Measurements from ENCODE around the gene PRSS2. TPM values are rescaled to one million over a fixed set of nuclear protein-coding genes. Genes with fewer than 3 reads are reported as not detected.
"Not testable (repeated sequence)": the region's sequence is repeated elsewhere in the genome, so short reads cannot be mapped to it uniquely, and the experiment has no call there.

PRSS2 gene
- total RNA-seq, 1 experiment from 2014 or later = not detected

DNA sequence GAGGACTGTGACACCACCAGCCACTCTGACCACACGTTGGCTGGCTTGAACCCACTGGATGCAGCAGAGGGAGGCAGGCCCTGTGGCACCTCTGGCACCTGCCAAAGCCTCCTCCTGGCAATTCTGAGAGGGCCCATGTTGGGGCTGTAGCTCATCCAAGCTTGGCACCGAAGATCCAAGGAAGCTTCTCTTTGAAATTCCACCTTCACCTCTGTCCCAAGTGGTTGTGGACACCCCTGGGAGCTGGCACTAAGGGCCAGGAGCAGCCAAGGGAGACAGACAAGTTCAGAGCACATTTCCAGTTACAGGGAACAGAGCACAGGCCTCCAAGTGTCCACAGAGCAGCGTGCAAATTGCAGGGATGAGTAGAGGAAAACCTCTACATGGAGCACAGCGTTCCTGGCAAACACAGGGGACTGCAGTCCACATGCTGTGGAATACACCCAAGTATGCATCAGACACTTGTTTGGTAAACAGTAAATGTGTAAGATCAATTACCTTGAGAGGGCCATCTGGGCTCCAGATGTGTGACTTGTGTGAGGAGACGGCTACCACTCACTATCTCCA, 16.8 kb upstream of the PRSS2 start:
- in situ Hi-C loops (cut with HindIII; ENCODE audit: low pct_unique_long_range_greater_than_20kb, low sequenced_read_pairs); DNase-seq (ENCODE audit: low read depth, low spot score): not testable (repeated sequence)

DNA sequence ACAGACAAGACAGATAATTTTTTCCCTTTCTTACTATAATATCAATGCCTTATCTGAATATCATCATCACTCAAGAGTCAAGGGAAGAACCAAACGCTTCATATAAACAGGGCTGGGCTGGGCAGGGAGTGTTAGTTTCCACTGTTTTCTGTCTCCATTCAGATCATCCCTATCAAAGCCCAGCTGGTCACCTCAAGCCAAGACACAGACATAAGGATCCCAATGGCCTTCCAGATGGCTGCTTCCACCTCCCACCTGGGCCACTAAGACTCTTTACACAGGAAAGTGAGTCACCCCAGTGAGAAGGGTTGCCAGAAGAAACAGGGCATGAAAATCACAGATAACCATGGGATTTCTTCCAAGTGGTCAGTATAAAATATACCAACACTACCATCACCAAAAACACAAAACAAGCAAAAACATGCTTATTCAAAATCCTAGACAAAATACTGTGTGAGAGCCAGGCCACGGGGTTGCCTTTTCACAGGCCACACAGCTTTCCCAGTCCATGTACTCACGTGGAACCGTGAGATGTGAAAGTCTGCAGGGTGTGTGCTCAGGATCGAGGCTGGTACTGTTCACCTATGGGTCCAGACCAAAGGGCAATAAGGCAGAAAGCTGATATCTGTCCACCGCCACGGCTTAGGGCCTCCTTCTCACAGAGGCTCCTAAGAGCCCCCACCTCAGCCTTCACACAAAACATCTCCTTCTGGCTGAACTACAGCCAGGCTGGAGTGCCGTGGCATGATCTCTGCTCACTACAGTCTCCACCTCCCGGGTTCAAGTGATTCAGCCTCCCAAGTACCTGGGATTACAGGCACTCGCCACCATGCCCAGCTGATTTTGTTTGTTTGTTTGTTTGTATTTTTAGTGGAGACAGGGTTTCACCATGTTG, 15.8 kb upstream of the PRSS2 start:
- in situ Hi-C loops (cut with HindIII; ENCODE audit: low pct_unique_long_range_greater_than_20kb, low sequenced_read_pairs) = no loop called here
- no peak for DNase-seq (ENCODE audit: low read depth, low spot score)

DNA sequence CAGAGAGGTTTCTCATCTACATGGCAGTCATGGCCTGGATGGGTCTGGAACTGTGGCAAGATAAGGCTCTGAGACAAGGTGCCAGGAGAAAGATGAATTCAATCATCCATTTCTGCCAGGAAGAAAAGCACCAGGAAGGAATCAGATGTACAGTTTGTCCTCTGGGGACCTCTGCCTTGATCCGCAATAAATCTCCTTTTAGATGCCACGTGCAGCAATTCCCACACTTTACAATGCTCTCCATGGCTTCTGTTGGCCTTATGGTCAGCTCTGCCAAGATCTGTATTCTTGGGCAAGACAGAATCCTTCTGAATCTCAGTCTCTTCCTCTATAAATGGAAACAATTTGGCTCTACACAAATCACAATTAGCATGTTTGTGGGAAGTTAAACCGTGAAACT, 12.5 kb upstream of the PRSS2 start:
- DNase-seq (ENCODE audit: low read depth, low spot score); in situ Hi-C loops (cut with HindIII; ENCODE audit: low pct_unique_long_range_greater_than_20kb, low sequenced_read_pairs): not testable (repeated sequence)

DNA sequence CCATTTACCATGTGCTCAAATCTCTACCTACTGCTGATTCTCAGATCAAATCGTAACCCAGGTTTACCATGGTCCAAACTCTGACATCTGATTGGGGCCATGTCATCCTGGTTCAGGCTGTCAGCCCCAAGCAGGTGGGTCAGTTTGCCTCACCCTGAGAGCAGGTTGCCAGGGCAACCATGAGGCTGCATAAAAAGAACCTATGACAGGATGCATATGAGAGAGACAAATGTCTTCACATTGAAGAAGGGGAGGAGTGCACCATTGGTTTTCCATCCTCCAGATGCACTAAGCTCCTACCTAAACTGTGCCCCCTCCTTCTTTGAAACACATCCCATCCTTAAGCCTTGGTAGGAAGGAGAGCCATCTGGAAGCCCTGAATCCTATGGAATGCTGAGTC, 11.3 kb upstream of the PRSS2 start:
- in situ Hi-C loops (cut with HindIII; ENCODE audit: low pct_unique_long_range_greater_than_20kb, low sequenced_read_pairs) = no loop called here

DNA sequence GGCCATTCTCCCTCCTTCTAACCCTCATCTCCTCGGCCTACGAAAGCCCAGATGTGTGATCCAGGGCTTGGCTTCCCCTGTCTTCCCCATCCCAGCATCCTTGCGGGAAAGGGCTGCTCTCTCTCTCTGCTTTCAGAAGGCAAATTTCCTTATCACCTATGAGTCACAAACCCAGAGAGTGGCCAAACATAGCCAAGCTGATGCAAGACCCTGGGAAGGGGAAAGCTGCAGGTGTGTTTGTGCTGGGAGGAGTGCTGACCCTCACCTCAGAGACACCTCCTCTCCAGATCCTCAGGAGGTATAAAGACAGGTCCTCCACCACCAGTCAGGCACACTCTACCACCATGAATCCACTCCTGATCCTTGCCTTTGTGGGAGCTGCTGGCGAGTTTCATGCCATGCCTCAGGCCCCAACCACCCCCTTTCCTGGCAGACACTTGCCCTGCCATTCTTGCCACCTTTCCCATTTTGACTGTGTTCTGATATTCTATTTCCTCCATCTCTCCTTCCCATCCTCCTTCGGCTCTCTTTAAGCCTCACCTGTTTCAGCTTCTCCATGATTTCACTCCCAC, 10.6 kb upstream of the PRSS2 start:
- DNase-seq (ENCODE audit: low read depth, low spot score) = no peak
- in situ Hi-C loops (cut with HindIII; ENCODE audit: low pct_unique_long_range_greater_than_20kb, low sequenced_read_pairs) = no loop called here

More for the DNA sequence above, 11.3 kb upstream of the PRSS2 start:
- DNase-seq (ENCODE audit: low read depth, low spot score) = no peak

DNA sequence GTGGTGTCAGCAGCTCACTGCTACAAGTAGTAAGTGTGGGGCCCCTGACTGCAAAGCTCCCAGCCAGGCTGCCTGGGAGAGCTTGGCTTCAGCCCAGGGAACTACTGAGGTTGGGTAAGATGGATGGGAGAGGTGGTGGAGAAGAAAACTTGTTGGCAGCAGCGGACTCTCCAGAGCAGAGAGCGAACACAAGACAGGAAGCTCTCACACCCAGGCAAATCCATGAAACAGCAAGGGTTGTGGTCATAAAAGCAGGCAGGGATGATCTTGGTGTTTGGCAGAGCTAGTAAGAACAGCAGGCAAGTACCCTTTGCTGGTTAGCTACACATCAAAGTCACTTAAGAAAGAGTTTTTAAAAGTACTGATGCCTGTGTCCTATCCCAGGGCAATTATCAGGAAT, 9.2 kb upstream of the PRSS2 start:
- DNase-seq (ENCODE audit: low read depth, low spot score); in situ Hi-C loops (cut with HindIII; ENCODE audit: low pct_unique_long_range_greater_than_20kb, low sequenced_read_pairs): not testable (repeated sequence)

DNA sequence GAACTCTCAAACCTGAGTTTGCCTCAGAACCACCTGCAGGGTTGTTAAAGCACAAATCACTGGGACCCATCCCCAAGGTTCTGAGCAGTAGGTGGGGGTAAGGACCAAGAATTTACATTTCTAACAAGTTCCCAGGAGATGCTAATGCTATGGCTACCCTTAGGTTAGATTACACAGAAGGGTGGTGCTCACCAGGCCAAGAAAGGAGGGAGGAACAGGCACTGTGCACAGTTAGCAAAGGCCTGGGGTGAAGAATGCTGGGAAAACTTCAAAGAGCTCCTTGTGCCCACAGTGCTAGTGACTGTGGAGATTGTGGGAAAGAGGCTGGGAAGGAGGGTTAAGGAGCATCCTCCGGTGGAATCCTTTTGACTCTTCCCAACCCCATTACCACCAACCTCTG, 8.7 kb upstream of the PRSS2 start:
- in situ Hi-C loops (cut with HindIII; ENCODE audit: low pct_unique_long_range_greater_than_20kb, low sequenced_read_pairs) = no loop called here
- DNase-seq (ENCODE audit: low read depth, low spot score) = no peak

DNA sequence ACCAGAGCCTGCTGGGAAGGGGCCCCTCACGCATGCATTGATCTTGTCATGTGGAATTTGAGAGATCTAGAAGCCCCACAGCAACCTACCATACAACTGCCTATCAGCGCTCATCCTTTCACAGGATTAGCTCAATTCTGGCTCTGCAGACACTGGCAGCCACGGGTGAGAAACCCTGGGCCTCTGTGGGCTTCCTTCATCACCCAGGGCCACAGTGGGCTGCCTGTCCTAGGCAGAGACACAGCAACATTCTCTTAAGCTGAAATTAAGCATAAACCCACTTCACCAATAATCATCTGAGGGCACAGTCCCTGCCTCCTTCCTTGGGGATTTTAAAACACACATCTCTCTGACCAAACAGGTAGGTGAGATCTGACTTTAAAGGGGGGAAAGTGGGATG, 3.3 kb upstream of the PRSS2 start:
- no peak for DNase-seq (ENCODE audit: low read depth, low spot score)
- in situ Hi-C loops (cut with HindIII; ENCODE audit: low pct_unique_long_range_greater_than_20kb, low sequenced_read_pairs) = no loop called here

DNA sequence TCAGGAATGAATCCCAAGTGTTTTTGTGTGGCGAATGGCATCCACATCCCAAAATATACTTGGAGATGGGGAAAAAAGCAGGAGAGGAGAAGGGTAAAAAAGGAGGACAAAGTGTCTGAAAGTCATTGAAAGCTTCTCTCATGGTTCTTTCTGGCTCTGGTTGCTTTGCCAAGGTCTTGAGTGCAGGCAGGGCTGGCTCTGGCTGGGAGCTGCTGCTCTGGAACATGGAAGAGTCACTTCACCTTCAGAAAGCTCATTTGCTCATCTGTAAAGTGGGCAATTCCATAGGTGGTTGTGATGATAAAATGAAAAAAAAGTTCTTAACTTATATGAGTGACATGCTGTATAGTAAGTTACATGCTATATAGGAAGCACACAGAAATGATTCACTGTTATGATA, 2.9 kb upstream of the PRSS2 start:
- in situ Hi-C loops (cut with HindIII; ENCODE audit: low pct_unique_long_range_greater_than_20kb, low sequenced_read_pairs) = no loop called here
- no peak for DNase-seq (ENCODE audit: low read depth, low spot score)

DNA sequence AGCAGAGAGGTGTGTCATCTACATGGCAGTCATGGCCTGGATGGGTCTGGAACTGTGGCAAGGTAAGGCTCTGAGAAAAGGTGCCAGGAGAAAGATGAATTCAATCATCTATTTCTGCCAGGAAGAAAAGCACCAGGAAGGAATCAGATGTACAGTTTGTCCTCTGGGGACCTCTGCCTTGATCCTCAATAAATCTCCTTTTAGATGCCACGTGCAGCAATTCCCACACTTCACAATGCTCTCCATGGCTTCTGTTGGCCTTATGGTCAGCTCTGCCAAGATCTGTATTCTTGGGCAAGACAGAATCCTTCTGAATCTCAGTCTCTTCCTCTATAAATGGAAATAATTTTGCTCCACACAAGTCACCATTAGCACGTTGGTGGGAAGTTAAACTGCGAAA, 1.9 kb upstream of the PRSS2 start:
- DNase-seq (ENCODE audit: low read depth, low spot score); in situ Hi-C loops (cut with HindIII; ENCODE audit: low pct_unique_long_range_greater_than_20kb, low sequenced_read_pairs): not testable (repeated sequence)

DNA sequence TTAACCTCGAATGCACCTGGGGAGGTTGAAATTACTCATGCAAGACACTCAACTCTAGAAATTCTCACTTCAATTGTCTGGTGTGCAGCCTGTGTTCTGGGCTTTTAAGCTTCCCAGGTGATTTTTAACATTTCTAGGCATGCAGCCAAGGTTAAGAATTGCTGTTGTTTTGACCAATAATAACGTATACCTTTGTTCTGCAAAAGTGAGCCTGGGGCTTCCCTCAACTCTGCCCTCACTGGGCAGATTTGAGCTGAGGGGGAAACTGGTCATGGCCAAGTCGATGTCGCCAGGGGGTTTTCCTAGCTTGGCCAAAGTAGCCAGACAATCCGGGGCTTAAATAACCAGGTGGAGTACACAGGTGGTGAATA, 568 bp downstream of the PRSS2 start:
- in situ Hi-C loops (cut with HindIII; ENCODE audit: low pct_unique_long_range_greater_than_20kb, low sequenced_read_pairs) = no loop called here
- DNase-seq (ENCODE audit: low read depth, low spot score) = no peak

DNA sequence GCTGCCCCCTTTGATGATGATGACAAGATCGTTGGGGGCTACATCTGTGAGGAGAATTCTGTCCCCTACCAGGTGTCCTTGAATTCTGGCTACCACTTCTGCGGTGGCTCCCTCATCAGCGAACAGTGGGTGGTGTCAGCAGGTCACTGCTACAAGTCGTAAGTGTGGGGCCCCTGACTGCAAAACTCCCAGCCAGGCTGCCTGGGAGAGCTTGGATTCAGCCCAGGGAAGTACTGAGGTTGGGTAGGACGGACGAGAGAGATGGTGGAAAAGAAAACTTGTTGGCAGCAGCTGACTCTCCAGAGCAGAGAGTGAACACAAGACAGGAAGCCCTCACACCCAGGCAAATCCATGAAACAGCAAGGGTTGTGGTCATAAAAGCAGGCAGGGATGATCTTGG, 1.3 kb downstream of the PRSS2 start:
- in situ Hi-C loops (cut with HindIII; ENCODE audit: low pct_unique_long_range_greater_than_20kb, low sequenced_read_pairs) = no loop called here

DNA sequence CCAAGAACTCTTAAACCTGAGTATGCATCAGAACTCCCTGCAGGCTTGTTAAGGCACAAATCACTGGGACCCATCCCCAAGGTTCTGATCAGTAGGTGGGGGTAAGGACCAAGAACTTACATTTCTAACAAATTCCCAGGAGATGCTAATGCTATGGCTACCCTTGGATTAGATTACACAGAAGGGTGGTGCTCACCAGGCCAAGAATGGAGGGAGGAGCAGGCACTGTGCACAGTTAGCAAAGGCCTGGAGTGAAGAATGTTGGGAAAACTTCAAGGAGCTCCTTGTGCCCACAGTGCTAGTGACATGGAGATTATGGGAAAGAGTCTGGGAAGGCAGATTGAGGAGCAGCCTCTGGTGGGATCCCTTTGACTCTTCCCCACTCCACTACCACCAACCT, 1.9 kb downstream of the PRSS2 start:
- no peak for DNase-seq (ENCODE audit: low read depth, low spot score)
- in situ Hi-C loops (cut with HindIII; ENCODE audit: low pct_unique_long_range_greater_than_20kb, low sequenced_read_pairs) = no loop called here

More for the DNA sequence above, 1.3 kb downstream of the PRSS2 start:
- no peak for DNase-seq (ENCODE audit: low read depth, low spot score)

DNA sequence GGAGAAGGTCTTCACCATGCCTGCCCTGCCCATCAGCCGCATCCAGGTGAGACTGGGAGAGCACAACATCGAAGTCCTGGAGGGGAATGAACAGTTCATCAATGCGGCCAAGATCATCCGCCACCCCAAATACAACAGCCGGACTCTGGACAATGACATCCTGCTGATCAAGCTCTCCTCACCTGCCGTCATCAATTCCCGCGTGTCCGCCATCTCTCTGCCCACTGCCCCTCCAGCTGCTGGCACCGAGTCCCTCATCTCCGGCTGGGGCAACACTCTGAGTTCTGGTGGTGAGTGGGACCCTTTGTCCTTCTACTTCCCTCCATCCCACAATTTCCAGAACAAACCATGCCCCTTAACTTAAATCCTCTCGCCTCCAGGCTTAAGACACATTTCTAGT, 2.5 kb downstream of the PRSS2 start:
- DNase-seq (ENCODE audit: low read depth, low spot score) = no peak
- in situ Hi-C loops (cut with HindIII; ENCODE audit: low pct_unique_long_range_greater_than_20kb, low sequenced_read_pairs) = no loop called here

DNA sequence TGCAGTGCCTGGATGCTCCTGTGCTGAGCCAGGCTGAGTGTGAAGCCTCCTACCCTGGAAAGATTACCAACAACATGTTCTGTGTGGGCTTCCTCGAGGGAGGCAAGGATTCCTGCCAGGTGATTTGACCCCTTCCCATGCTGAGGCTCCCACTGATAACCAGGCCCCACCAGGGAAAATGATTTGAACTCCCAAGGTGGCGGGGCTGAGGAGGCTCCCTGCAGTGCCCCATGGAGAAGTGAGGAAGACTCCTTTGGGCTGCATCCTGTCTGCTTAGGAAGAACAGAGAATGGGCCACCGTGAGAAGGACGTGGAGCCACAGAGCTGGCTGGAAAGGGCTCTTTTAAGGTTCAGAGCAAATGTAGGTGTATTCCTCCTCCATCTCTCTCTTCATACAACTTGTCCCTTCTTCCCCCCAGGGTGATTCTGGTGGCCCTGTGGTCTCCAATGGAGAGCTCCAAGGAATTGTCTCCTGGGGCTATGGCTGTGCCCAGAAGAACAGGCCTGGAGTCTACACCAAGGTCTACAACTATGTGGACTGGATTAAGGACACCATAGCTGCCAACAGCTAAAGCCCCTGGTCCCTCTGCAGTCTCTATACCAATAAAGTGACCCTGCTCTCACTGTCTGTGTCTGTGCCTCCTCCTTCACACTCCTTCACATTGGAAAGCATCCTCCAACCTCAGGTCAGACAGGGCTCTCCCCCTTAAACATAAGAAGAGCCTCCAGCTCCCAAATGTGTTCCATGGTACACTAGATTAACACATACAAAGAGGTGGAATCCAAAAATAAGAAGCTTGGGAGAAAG, 3.4 kb downstream of the PRSS2 start:
- no peak for DNase-seq (ENCODE audit: low read depth, low spot score)
- in situ Hi-C loops (cut with HindIII; ENCODE audit: low pct_unique_long_range_greater_than_20kb, low sequenced_read_pairs) = no loop called here

DNA sequence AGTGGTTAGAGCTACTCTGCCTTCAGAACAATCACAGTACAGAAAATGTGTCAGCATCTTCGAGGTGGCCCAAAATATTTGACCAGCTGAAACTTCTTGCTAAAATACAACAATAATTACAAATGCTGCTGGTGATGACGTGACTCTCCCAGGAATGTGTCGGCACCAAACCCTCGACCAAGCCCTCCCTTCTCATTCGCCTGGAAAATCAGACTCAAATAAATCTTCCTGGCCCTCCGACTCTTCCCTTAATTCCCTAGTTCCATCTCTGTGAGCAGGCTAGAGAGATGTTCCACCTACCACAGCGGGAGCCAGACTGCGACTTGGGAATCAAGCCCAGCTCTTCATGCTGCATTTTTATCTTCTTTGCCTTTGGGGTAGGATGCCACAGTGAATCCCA, 4.1 kb downstream of the PRSS2 start:
- DNase-seq (ENCODE audit: low read depth, low spot score) = no peak
- in situ Hi-C loops (cut with HindIII; ENCODE audit: low pct_unique_long_range_greater_than_20kb, low sequenced_read_pairs) = no loop called here

DNA sequence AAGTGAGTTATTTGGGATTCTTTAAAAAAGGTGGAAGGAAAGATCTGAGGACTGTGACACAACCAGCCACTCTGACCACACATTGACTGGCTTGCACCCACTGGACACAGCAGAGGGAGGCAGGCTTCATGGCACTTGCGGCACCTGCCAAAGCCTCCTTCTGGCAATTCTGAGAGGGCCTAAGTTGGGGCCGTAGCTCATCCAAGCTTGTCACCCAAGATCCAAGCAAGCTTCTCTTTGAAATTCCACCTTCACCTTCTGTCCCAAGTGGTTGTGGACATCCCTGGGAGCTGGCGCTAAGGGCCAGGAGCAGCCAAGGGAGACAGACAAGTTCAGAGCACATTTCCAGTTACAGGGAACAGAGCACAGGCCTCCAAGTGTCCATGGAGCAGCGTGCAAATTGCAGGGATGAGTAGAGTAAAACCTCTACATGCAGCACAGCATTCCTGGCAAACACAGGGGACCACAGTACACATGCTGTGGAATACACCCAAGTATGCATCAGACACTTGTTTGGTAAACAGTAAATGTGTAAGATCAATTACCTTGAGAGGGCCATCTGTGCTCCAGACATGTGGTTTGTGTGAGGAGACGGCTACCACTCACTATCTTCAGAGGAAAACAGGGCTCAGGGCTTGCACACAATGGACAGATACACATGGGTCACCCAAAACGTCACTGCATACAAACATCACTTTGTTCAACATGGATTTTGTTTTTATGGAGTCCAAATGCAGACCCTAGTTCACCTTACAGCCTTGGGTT, 4.8 kb downstream of the PRSS2 start:
- in situ Hi-C loops (cut with HindIII; ENCODE audit: low pct_unique_long_range_greater_than_20kb, low sequenced_read_pairs); DNase-seq (ENCODE audit: low read depth, low spot score): not testable (repeated sequence)

Data from SK-MEL-5 (cell line).